ENCODE data around the gene ATP6V1C2. TPM values are rescaled to one million over a fixed set of nuclear protein-coding genes. Genes with fewer than 3 reads are reported as not detected.
A peak's percentile ranks its signal among the peaks of the same experiment; 100 is the strongest.

ATP6V1C2 gene
- total and polyA plus RNA-seq, 2 donors, result 0.57 to 10.6 TPM

DNA sequence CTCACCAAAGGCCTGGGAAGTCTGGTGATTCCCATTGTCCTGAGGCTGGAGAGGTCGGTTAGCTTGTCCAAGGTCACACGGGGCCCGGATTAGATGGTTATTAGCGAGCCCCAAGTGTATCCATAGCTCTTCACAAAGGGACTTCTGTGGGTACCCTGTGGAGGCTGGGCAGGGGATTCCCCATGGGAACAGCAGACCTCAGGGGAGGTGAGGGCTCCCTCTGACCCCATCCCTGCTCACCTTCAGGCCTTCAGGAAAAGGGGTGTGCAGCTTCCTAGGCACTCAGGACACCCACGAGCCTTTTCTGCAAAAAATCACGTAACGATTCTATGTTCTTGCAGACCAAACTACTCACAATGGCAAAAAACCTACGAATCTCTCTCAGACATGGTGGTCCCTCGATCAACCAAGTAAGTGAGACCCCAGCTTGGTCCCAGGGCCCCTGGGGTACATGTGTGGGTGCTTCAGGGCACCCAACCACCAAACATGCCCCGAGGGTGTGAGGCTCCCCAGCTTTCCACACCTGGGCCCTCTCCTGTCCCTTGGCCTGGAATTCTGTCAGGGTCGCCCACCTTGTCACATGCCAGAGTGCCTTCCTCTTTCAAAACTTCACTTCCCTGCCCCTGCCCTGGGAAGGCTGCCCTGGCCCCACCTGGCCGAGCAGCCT is 50.9 kb downstream of the ATP6V1C2 start:
- no peaks in the 10 kb centered on the region for H3K27me3 ChIP-seq (ENCODE audit: control insufficient read depth in 2 of 2, insufficient read depth in 1 of 2, low read length in 1 of 2)
- DNase-seq (ENCODE audit: low read depth in 6 of 9, low spot score in 9 of 9), result no peak
- no peaks in the 10 kb centered on the region for H3K9me3 ChIP-seq (ENCODE audit: control insufficient read depth in 2 of 2, insufficient read depth in 1 of 2, low read length in 1 of 2)
- H3K4me1 ChIP-seq (ENCODE audit: control insufficient read depth in 2 of 2, insufficient read depth in 2 of 2, low read length in 2 of 2), result peaks cover 0 to 2% of the 10 kb centered on the region in 2 donors
- no peak overlapping the region for H3K27ac ChIP-seq (ENCODE audit: low read depth in 1 of 2, low read length in 1 of 2)
- H3K36me3 ChIP-seq (ENCODE audit: control insufficient read depth in 2 of 2, insufficient read depth in 2 of 2, low read length in 1 of 2), result no peaks in the 10 kb centered on the region
- H3K4me3 ChIP-seq (ENCODE audit: low read length in 2 of 2), result no peak overlapping the region
- WGBS, result 97% methylated on average over 12 of the region's 12 CpGs

DNA sequence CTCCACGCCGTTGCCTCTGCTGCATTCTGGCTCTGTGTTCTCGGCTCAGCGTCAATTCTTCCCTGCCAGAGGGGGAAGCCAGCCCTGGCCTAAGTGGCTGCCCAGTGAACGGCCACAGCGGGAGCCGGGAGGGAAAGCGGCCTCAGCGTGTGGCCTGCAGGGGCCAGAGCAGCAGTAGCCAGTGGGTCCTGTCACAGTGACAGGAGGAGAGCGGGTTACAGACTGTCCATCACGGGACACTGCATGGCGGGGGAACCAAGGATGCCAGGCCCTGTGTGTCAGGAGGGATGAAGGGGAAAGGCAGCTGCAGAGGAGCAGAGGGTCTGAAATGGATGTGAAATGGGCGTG is 51.4 kb downstream of the ATP6V1C2 start:
- no peak for DNase-seq (ENCODE audit: low read depth in 6 of 9, low spot score in 9 of 9)
- no peaks in the 10 kb centered on the region for H3K27me3 ChIP-seq (ENCODE audit: control insufficient read depth in 2 of 2, insufficient read depth in 1 of 2, low read length in 1 of 2)
- no peak overlapping the region for H3K27ac ChIP-seq (ENCODE audit: low read depth in 1 of 2, low read length in 1 of 2)
- WGBS, result 86% methylated on average over 13 of the region's 13 CpGs
- H3K36me3 ChIP-seq (ENCODE audit: control insufficient read depth in 2 of 2, insufficient read depth in 2 of 2, low read length in 1 of 2), result peaks cover 0 to 4% of the 10 kb centered on the region in 2 donors
- no peak overlapping the region for H3K4me3 ChIP-seq (ENCODE audit: low read length in 2 of 2)
- H3K9me3 ChIP-seq (ENCODE audit: control insufficient read depth in 2 of 2, insufficient read depth in 1 of 2, low read length in 1 of 2), result no peaks in the 10 kb centered on the region
- H3K4me1 ChIP-seq (ENCODE audit: control insufficient read depth in 2 of 2, insufficient read depth in 2 of 2, low read length in 2 of 2), result peaks cover 0 to 2% of the 10 kb centered on the region in 2 donors

DNA sequence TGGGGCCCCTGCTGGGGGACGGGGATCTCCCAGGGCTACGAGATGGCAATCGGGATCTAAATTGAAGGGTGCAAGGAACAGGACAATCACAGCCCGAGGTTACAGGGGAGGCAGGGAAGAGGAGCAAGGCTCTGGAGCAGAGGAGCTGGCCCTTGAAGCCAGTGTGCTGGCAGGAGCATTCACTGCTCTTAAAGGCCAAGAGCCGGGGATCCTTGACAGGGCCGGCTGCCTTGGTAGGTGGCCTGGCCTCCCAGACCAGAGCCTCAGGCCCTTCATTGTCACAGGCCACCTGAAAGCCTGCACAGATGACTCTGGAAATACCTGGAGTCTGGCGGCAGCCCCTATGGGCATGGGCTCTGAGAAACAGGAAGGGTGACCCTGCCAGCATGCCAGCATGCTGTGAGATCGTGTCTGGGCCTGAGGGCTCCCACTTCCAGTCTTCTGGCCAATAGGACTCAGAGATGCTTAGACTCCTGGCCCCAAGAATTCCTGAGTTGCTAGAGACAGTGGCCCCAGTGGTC is 52.5 kb downstream of the ATP6V1C2 start:
- Histone ChIP-seq H3K4me3 (ENCODE audit: low read length in 2 of 2) (no peak overlapping the region), H3K36me3 (ENCODE audit: control insufficient read depth in 2 of 2, insufficient read depth in 2 of 2, low read length in 1 of 2) (peaks cover 6 to 14% of the 10 kb centered on the region in 2 donors), H3K4me1 (ENCODE audit: control insufficient read depth in 2 of 2, insufficient read depth in 2 of 2, low read length in 2 of 2) (peaks cover 0 to 2% of the 10 kb centered on the region in 2 donors), H3K9me3 (ENCODE audit: control insufficient read depth in 2 of 2, insufficient read depth in 1 of 2, low read length in 1 of 2) (no peaks in the 10 kb centered on the region), H3K27me3 (ENCODE audit: control insufficient read depth in 2 of 2, insufficient read depth in 1 of 2, low read length in 1 of 2) (no peaks in the 10 kb centered on the region), H3K27ac (ENCODE audit: low read depth in 1 of 2, low read length in 1 of 2) (no peak overlapping the region)
- WGBS, result 93% methylated on average over 8 of the region's 8 CpGs
- DNase-seq (ENCODE audit: low read depth in 6 of 9, low spot score in 9 of 9), result no peak

DNA sequence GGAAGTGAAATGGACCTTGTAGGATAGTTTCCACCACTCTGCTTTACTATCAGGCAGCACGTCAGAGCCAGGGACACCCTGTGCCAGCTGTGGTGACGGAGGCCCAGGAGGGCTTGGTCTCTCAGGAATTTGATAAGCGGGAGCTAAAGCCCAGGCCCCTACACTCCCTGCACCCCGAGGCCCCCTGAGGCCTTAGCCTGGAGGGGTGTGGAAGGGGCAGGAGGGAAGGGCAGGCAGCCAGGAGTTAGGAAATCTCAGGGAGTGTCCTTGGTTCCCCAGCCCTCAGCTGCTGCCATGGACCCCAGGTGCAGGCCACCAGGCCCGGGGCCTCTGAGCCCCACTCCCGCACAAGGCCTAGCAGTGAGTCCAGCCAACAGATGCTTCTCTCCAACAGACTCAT is 53.0 kb downstream of the ATP6V1C2 start:
- Histone ChIP-seq H3K27me3 (ENCODE audit: control insufficient read depth in 2 of 2, insufficient read depth in 1 of 2, low read length in 1 of 2) (no peaks in the 10 kb centered on the region), H3K9me3 (ENCODE audit: control insufficient read depth in 2 of 2, insufficient read depth in 1 of 2, low read length in 1 of 2) (no peaks in the 10 kb centered on the region), H3K4me1 (ENCODE audit: control insufficient read depth in 2 of 2, insufficient read depth in 2 of 2, low read length in 2 of 2) (peaks cover 0 to 2% of the 10 kb centered on the region in 2 donors), H3K4me3 (ENCODE audit: low read length in 2 of 2) (no peak overlapping the region), H3K36me3 (ENCODE audit: control insufficient read depth in 2 of 2, insufficient read depth in 2 of 2, low read length in 1 of 2) (peaks cover 6 to 14% of the 10 kb centered on the region in 2 donors), H3K27ac (ENCODE audit: low read depth in 1 of 2, low read length in 1 of 2) (peak overlapping the region in 1 of 2 donors; percentile 26)
- 88% methylated on average over 6 of the region's 6 CpGs for WGBS
- no peak for DNase-seq (ENCODE audit: low read depth in 6 of 9, low spot score in 9 of 9)

DNA sequence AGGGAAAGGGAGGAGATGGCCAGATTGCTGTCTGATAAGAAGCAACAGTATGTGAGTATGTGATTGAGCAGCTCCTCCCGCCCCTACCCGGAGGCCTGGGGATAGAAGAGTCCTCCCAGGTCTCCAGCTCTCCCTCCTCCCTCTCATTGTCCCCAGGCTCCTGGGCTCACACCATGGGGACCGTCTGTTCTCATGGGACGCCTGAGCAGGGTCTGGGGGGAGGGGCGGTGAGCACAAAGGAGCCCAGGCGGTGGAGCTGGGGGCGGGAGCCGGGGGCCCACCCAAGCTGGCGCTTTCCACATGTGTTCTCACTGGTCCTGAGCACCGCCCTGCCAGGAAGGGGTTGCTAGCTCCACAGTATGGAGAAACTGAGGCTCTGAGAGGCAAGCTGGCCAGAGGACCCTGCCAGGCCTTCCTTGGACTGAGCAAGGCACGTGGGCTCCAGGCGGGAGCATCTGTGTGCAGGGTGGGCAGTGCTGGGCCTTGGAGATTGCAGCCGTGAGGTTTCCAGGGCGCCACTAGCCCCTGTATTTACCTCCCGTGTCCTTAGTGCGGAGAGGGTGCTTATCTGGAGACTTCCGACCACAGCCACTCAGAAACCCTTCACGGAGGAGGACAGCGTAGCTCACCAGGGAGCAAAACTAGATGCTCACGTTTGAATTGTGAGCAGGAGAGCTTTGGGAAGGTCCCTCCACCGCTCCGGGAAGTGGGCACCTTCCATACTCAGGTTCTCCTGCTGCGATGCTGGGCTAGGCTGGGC is 53.8 kb downstream of the ATP6V1C2 start:
- Histone ChIP-seq H3K36me3 (ENCODE audit: control insufficient read depth in 2 of 2, insufficient read depth in 2 of 2, low read length in 1 of 2) (peaks cover 11 to 19% of the 10 kb centered on the region in 2 donors), H3K4me1 (ENCODE audit: control insufficient read depth in 2 of 2, insufficient read depth in 2 of 2, low read length in 2 of 2) (peaks cover 0 to 2% of the 10 kb centered on the region in 2 donors), H3K4me3 (ENCODE audit: low read length in 2 of 2) (no peak overlapping the region), H3K27ac (ENCODE audit: low read depth in 1 of 2, low read length in 1 of 2) (no peak overlapping the region), H3K27me3 (ENCODE audit: control insufficient read depth in 2 of 2, insufficient read depth in 1 of 2, low read length in 1 of 2) (no peaks in the 10 kb centered on the region), H3K9me3 (ENCODE audit: control insufficient read depth in 2 of 2, insufficient read depth in 1 of 2, low read length in 1 of 2) (no peaks in the 10 kb centered on the region)
- 91% methylated on average over 23 of the region's 23 CpGs for WGBS
- DNase-seq (ENCODE audit: low read depth in 6 of 9, low spot score in 9 of 9), result no peak

DNA sequence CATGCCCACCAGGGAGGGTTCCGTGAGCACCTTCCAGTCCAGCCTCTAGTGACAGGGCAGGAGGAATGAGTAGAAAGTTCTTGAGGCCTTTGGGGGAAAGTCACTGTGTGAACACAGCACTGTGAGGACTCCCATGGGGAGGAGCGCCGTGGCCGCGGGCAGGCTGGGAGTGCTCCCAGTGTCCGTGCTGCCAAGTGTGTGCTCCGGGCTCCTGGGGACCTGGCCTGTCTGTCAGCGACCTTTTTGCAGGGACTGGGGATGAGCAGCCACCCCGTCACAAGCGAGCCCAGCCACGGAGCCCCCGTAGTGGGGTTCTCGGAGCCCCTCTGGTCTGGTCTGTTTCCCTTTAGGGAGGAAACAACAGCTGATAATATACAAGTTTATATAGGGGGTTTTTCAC is 54.4 kb downstream of the ATP6V1C2 start:
- Histone ChIP-seq H3K9me3 (ENCODE audit: control insufficient read depth in 2 of 2, insufficient read depth in 1 of 2, low read length in 1 of 2) (no peaks in the 10 kb centered on the region), H3K4me1 (ENCODE audit: control insufficient read depth in 2 of 2, insufficient read depth in 2 of 2, low read length in 2 of 2) (peaks cover 0 to 2% of the 10 kb centered on the region in 2 donors), H3K27me3 (ENCODE audit: control insufficient read depth in 2 of 2, insufficient read depth in 1 of 2, low read length in 1 of 2) (no peaks in the 10 kb centered on the region), H3K4me3 (ENCODE audit: low read length in 2 of 2) (no peak overlapping the region), H3K36me3 (ENCODE audit: control insufficient read depth in 2 of 2, insufficient read depth in 2 of 2, low read length in 1 of 2) (peaks cover 16 to 25% of the 10 kb centered on the region in 2 donors), H3K27ac (ENCODE audit: low read depth in 1 of 2, low read length in 1 of 2) (no peak overlapping the region)
- 96% methylated on average over 13 of the region's 13 CpGs for WGBS
- no peak for DNase-seq (ENCODE audit: low read depth in 6 of 9, low spot score in 9 of 9)

DNA sequence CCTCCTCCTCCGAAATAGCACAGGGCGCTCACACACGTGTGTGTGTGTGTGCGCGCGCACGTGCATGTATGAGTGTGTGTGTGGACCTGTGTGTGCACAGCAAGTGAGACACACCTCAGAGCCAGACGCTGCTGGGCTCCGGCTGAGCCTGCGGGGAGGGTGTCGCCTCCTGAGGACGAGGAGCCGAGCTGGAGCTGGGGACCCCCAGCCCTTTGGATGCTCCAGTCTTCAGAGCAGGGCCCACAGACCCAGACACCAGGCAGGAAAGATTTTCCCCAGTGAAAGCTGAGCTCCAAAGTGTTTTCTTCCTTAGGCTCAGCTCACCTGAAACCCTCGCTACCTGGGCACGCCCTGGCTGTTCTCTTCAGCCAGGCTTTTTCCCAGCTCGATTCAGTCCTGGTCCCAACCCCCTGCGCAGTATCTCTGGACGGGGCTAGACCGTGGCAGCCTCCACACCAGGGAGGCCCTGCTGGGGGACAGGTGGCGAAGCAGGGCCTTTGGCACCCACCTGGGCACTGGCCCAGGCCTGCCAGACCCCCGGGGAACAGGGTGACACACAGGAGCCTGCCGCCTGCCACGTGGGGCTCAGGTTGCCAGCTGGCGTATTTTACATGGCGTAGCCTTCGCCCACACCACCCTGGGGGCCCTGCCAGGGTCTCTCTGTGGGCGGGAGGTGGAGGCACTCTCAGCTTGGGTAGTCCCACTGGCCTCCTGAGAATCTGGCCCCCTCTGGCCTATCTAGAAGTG is 55.0 kb downstream of the ATP6V1C2 start:
- H3K4me1 ChIP-seq (ENCODE audit: control insufficient read depth in 2 of 2, insufficient read depth in 2 of 2, low read length in 2 of 2), result peaks cover 0 to 2% of the 10 kb centered on the region in 2 donors
- 97% methylated on average over 27 of the region's 27 CpGs for WGBS
- H3K9me3 ChIP-seq (ENCODE audit: control insufficient read depth in 2 of 2, insufficient read depth in 1 of 2, low read length in 1 of 2), result no peaks in the 10 kb centered on the region
- H3K36me3 ChIP-seq (ENCODE audit: control insufficient read depth in 2 of 2, insufficient read depth in 2 of 2, low read length in 1 of 2), result peaks cover 21 to 30% of the 10 kb centered on the region in 2 donors
- no peaks in the 10 kb centered on the region for H3K27me3 ChIP-seq (ENCODE audit: control insufficient read depth in 2 of 2, insufficient read depth in 1 of 2, low read length in 1 of 2)
- DNase-seq (ENCODE audit: low read depth in 6 of 9, low spot score in 9 of 9), result no peak
- no peak overlapping the region for H3K4me3 ChIP-seq (ENCODE audit: low read length in 2 of 2)
- H3K27ac ChIP-seq (ENCODE audit: low read depth in 1 of 2, low read length in 1 of 2), result no peak overlapping the region

DNA sequence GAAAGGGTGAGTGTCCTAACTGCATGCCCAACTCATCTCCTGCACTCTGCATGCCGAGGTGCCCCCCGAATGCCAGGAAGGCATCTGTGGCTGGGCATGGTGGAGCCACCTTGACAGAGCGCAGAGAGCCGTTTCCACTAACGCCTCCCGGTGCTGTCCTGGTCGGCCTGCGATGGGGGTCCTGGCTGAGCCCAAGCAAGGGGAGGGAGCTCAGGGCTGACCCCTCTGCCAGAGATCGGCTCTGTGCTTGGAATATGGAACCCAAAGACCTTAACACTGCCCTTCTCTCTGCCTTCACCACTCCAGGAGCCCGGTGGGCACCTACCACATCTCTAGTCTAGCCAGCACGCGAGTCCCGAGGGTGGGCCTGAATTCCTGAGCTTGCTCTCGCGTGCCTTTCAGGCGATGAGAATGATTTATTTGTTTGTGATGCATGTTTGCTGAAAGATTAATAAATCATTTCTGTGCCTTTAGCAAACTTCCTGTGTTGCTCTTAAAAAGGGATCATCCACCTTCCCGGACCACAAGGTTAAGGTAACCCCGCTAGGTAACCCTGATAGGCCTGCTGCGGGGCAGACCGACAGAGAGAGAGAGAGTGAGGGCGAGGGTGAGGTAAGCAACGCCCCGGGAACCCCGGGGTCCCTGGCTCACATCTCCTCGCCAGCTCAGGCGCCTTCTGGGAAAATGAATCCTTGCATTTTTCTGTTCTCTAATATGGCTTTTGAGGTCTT is 55.8 kb downstream of the ATP6V1C2 start:
- Histone ChIP-seq H3K4me1 (ENCODE audit: control insufficient read depth in 2 of 2, insufficient read depth in 2 of 2, low read length in 2 of 2) (peaks cover 0 to 2% of the 10 kb centered on the region in 2 donors), H3K27me3 (ENCODE audit: control insufficient read depth in 2 of 2, insufficient read depth in 1 of 2, low read length in 1 of 2) (no peaks in the 10 kb centered on the region), H3K36me3 (ENCODE audit: control insufficient read depth in 2 of 2, insufficient read depth in 2 of 2, low read length in 1 of 2) (peaks cover 30 to 39% of the 10 kb centered on the region in 2 donors), H3K9me3 (ENCODE audit: control insufficient read depth in 2 of 2, insufficient read depth in 1 of 2, low read length in 1 of 2) (no peaks in the 10 kb centered on the region), H3K27ac (ENCODE audit: low read depth in 1 of 2, low read length in 1 of 2) (no peak overlapping the region), H3K4me3 (ENCODE audit: low read length in 2 of 2) (no peak overlapping the region)
- no peak for DNase-seq (ENCODE audit: low read depth in 6 of 9, low spot score in 9 of 9)
- 98% methylated on average over 26 of the region's 26 CpGs for WGBS
